ENCODE data around the gene RPP21.

DNA sequence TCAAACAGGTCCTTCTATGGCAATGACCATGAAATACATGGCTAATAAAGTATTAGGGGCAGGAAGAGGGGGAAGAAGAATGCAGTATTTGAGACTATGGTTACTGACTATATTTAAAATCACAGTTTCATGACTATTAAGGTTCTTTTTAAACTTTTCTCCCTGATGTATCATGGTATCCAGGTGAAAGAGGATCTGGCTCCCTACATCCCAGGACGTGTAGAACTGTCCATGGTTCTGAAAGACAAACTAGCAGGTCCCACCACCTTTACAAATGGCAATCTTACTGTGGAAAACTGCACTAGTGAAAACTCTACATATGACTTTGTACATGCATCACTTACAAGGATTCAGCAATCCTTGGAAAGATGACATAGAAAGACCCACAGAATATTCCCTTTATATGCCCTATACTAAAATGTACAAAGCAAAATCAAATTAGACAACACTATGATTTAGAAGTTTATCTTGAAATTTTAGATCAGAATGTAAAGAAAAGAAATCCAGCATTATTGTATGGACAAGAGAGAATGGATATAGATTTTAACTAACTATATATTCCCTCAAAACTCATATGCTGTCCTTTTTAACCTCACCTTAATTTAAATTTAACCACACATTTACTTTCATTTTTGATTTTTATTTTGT, 33.5 kb downstream of the RPP21 start:
- TF ChIP-seq, protein P1, sequence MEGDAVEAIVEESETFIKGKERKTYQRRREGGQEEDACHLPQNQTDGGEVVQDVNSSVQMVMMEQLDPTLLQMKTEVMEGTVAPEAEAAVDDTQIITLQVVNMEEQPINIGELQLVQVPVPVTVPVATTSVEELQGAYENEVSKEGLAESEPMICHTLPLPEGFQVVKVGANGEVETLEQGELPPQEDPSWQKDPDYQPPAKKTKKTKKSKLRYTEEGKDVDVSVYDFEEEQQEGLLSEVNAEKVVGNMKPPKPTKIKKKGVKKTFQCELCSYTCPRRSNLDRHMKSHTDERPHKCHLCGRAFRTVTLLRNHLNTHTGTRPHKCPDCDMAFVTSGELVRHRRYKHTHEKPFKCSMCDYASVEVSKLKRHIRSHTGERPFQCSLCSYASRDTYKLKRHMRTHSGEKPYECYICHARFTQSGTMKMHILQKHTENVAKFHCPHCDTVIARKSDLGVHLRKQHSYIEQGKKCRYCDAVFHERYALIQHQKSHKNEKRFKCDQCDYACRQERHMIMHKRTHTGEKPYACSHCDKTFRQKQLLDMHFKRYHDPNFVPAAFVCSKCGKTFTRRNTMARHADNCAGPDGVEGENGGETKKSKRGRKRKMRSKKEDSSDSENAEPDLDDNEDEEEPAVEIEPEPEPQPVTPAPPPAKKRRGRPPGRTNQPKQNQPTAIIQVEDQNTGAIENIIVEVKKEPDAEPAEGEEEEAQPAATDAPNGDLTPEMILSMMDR (IDR thresholded peaks at IDR 0.05): no peak
- TF ChIP-seq POLR2AphosphoS5 (IDR thresholded peaks at IDR 0.05; ENCODE audit: insufficient read depth in 1 of 2, low read depth in 1 of 2): no peak
